GM12878 (cell line): Measurements from ENCODE around the gene GRHL1. TPM values are rescaled to one million over a fixed set of nuclear protein-coding genes. Genes with fewer than 3 reads are reported as not detected.
"Not testable (repeated sequence)": the region's sequence is repeated elsewhere in the genome, so short reads cannot be mapped to it uniquely, and the experiment has no call there.

Experiments
- ATAC-seq: fragments of 200-7000 bp; cut with Tn5 transposase; 3 replicates; pipeline ENCODE4 v1.9.1; 2020; ENCODE audit warnings: mild to moderate bottlenecking, moderate library complexity
- BruUV-seq: library from RNA; stranded (reverse); fragments of 400-500 nt; replicated peaks from 2 replicates; lab custom pipeline; 2021; lab: Mats Ljungman, UMichigan
- CTCF ChIA-PET: fragments of 300-600 bp; sonication (Branson Sonifier 250); formaldehyde crosslinking; extraction: SDS; loops from one replicate; lab custom pipeline; 2021; ENCODE audit warnings: inconsistent platforms; lab: Yijun Ruan, JAX
- POLR2A ChIA-PET: fragments of 350-600 bp; formaldehyde crosslinking; extraction: SDS; loops from one replicate; lab custom pipeline; 2021; ENCODE audit warnings: inconsistent platforms; lab: Charles Lee
- RAD21 ChIA-PET: fragments of 300-600 bp; sonication (Branson Sonifier 250); formaldehyde crosslinking; loops from one replicate; lab custom pipeline; 2023; ENCODE audit warnings: antibody characterized with exemption; ENCODE audit not compliant: unreplicated experiment; lab: Charles Lee
- SMC1A ChIA-PET: fragments of 300-600 bp; sonication (Branson Sonifier 250); formaldehyde crosslinking; loops from one replicate; lab custom pipeline; 2023; ENCODE audit not compliant: unreplicated experiment, uncharacterized antibody; lab: Charles Lee
- DNase-seq: peaks from one replicate; pipeline ENCODE4 v3.0.0-alpha.2; 2011; ENCODE audit warnings: low read depth, low spot score
- FAIRE-seq: peaks from 3 replicates; lab custom pipeline; 2011; peaks lifted over from hg19 to GRCh38; lab: Jason Lieb, UNC
- H2AFZ ChIP-seq: 2 replicates; pipeline ENCODE4 v1.6.0; 2011; ENCODE audit warnings: low read depth, low read length, control low read depth; ENCODE audit not compliant: control insufficient read depth
- H3K27ac ChIP-seq: 2 replicates; pipeline ENCODE4 v1.5.1; 2011; ENCODE audit warnings: control low read depth; ENCODE audit not compliant: control insufficient read depth, insufficient read depth
- H3K27me3 ChIP-seq, 2 experiments: replicated peaks in 1 of 2; 2 replicates each; pipeline versions ENCODE4 v1.6.0 to v1.6.1; 2011; ENCODE audit warnings: low read length in 1 of 2; ENCODE audit not compliant: control insufficient read depth in 2 of 2, insufficient read depth in 2 of 2
- H3K36me3 ChIP-seq, 2 experiments: 2 replicates each; pipeline ENCODE4 v1.5.1; 2011; ENCODE audit warnings: low read length in 1 of 2; ENCODE audit not compliant: control insufficient read depth in 2 of 2, insufficient read depth in 2 of 2
- H3K4me1 ChIP-seq: 2 replicates; pipeline ENCODE4 v1.6.1; 2011; ENCODE audit warnings: mild to moderate bottlenecking, low read length, moderate library complexity, mixed read lengths; ENCODE audit not compliant: control insufficient read depth, insufficient read depth
- H3K4me2 ChIP-seq: 2 replicates; pipeline ENCODE4 v1.6.0; 2011; ENCODE audit warnings: control low read depth; ENCODE audit not compliant: control insufficient read depth, insufficient read depth
- H3K4me3 ChIP-seq: fragments of 200-600 bp; sonication (generic); 2 replicates; pipeline ENCODE4 v1.5.1; 2016
- H3K79me2 ChIP-seq: 2 replicates; pipeline ENCODE4 v1.6.0; 2011; ENCODE audit warnings: low read length; ENCODE audit not compliant: control insufficient read depth, insufficient read depth
- H3K9ac ChIP-seq: 2 replicates; pipeline ENCODE4 v1.8.0; 2011; ENCODE audit warnings: low read length, control low read depth, mixed read lengths; ENCODE audit not compliant: control insufficient read depth, insufficient read depth
- H3K9me3 ChIP-seq: replicated peaks from 3 replicates; pipeline ENCODE4 v1.5.1; 2011; ENCODE audit warnings: mild to moderate bottlenecking, low read length; ENCODE audit not compliant: control insufficient read depth, insufficient read depth
- H4K20me1 ChIP-seq: 2 replicates; pipeline ENCODE4 v1.6.0; 2011; ENCODE audit not compliant: control insufficient read depth, insufficient read depth
- EED ChIP-seq: sonication (generic); IDR thresholded peaks from 2 replicates; pipeline ENCODE4 v1.6.1; 2016; ENCODE audit warnings: antibody characterized with exemption, low read depth
- GATAD2B ChIP-seq: fragments of 450-650 bp; conservative IDR thresholded peaks from 2 replicates; pipeline ENCODE4 v1.6.1; 2017; ENCODE audit warnings: low read depth, mild to moderate bottlenecking, moderate library complexity
- HCFC1 ChIP-seq: fragments of 150-350 bp; IDR thresholded peaks from 2 replicates; pipeline ENCODE4 v1.6.1; 2014; ENCODE audit warnings: low read length
- KLF5 ChIP-seq: fragments of 450-650 bp; IDR thresholded peaks from 2 replicates; pipeline ENCODE4 v1.6.1; 2014; ENCODE audit warnings: mild to moderate bottlenecking; ENCODE audit not compliant: partially characterized antibody
- NR2C1 ChIP-seq: fragments of 450-650 bp; IDR thresholded peaks from 2 replicates; pipeline ENCODE4 v1.6.1; 2017; ENCODE audit warnings: antibody characterized with exemption, mild to moderate bottlenecking, moderate library complexity
- SMARCA5 ChIP-seq: fragments of 450-650 bp; IDR thresholded peaks from 2 replicates; pipeline ENCODE4 v1.6.1; 2017; ENCODE audit warnings: mild to moderate bottlenecking
- SPI1 ChIP-seq: IDR thresholded peaks from 2 replicates; pipeline ENCODE4 v1.6.1; 2011; ENCODE audit warnings: low read depth, mild to moderate bottlenecking, low read length, moderate library complexity, borderline replicate concordance; ENCODE audit not compliant: insufficient read depth
- TCF3 ChIP-seq: IDR thresholded peaks from 2 replicates; pipeline ENCODE4 v1.6.1; 2012; ENCODE audit warnings: low read depth, mild to moderate bottlenecking, low read length, borderline replicate concordance; ENCODE audit not compliant: insufficient read depth
- ZNF24 ChIP-seq: fragments of 450-650 bp; IDR thresholded peaks from 2 replicates; pipeline ENCODE4 v1.6.1; 2017; ENCODE audit warnings: antibody characterized with exemption, mild to moderate bottlenecking
- ZNF384 ChIP-seq: IDR thresholded peaks from 2 replicates; pipeline ENCODE4 v1.6.1; 2012; ENCODE audit warnings: low read depth, mild to moderate bottlenecking, low read length, improper control_type of control experiment, borderline replicate concordance
- WGBS: methylation state at CpG from one replicate; pipeline ENCODE4 v1.1.6; 2016; ENCODE audit warnings: low lambda C conversion rate; ENCODE audit not compliant: insufficient replicate concordance, insufficient coverage; ENCODE audit errors: missing lambda C conversion rate; 5-methylcytosine and 5-hydroxymethylcytosine counted together
- in situ Hi-C: fragments of 300-500 bp; cut with MboI; formaldehyde crosslinking; loops from 9 replicates; pipeline ENCODE4 v1.14.3; 2018; ENCODE audit warnings: mixed read lengths
- intact Hi-C: fragments of 100-400 bp; cut with micrococcal nuclease; formaldehyde crosslinking; loops from one replicate; pipeline ENCODE4 v1.14.2; 2022; ENCODE audit not compliant: unreplicated experiment
- polyA plus RNA-seq, 11 experiments: library from polyadenylated mRNA; depleted of rRNA in 4 of 11; unstranded in 6 of 11; stranded (reverse) in 5 of 11; fragments of >200 nt; fragmentation: Nextera tagmentation in 4 of 11; fragmentation: Illumina TruSeq in 1 of 11; extraction: Ambion mirVana in 4 of 11; extraction: Trizol in 1 of 11; gene quantifications; 1 replicate in 1 of 11; 2 replicates in 10 of 11; pipeline versions ENCODE4 v1.2.1 to v1.2.3, GENCODE V29; 2011 to 2016; ENCODE audit warnings: inconsistent platforms in 2 of 11, missing spikeins in 2 of 11, low read depth in 1 of 11
- total RNA-seq, 4 experiments: library from RNA; depleted of rRNA in 3 of 4; stranded (reverse); fragments of >200 nt in 3 of 4; fragmentation: Illumina TruSeq in 1 of 4; extraction: Trizol in 1 of 4; gene quantifications; 2 replicates each; pipeline versions ENCODE4 v1.2.1 to v1.2.3, GENCODE V29; 2013 to 2021
- TF ChIP-seq, protein P1 (sequence below): IDR thresholded peaks from 2 replicates; pipeline ENCODE4 v1.6.1; 2012; ENCODE audit warnings: mild to moderate bottlenecking, low read depth, low read length
- TF ChIP-seq, protein P2 (sequence below): fragments of 450-650 bp; IDR thresholded peaks from 2 replicates; pipeline ENCODE4 v1.6.1; 2014; ENCODE audit warnings: mild to moderate bottlenecking

GRHL1 gene
- total and polyA plus RNA-seq, 10 of the 15 experiments (the other 5 are each of a cell fraction or from before 2014, with no cell fraction given), result 0.09 to 0.81 (median 0.28) TPM; not detected in 1

DNA sequence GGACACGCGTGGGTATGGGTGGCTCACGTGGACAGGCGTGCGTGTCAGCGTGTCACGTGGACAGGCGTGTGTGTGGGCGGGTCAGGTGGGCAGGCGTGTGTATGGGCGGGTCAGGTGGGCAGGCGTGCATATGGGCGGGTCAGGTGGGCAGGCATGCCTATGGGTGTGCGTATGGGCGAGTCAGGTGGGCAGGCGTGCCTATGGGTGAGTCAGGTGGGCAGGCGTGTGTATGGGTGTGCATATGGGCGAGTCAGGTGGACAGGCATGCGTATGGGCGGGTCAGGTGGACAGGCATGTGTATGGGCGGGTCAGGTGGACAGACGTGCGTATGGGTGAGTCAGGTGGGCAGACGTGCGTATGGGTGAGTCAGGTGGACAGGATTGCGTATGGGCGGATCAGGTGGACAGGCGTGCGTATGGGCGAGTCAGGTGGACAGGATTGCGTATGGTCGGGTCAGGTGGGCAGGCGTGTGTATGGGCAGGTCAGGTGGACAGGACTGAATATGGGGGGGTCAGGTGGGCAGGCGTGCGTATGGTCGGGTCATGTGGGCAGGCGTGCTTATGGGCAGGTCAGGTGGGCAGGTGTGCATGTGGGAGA lies 61.0 kb downstream of the GRHL1 start:
- intact Hi-C loops, H3K4me2 ChIP-seq: not testable (repeated sequence)

GRCh38 chr2:10012963-10013461 lies 61.5 kb downstream of the GRHL1 start:
- WGBS, result 87% methylated on average over 29 of the region's 29 CpGs
- H2AFZ ChIP-seq, result no peak overlapping the region
- peaks cover 2% of the 10 kb centered on the region; the same call in 1 of the 3 replicates for H3K9me3 ChIP-seq
- DNase-seq, result no peak
- no peak overlapping the region for H3K27ac ChIP-seq
- no peak overlapping the region for H3K4me3 ChIP-seq
- BruUV-seq, result no TSS peak
- intact Hi-C loops, result no loop called here
- CTCF ChIA-PET, result no interaction called here
- no peak for FAIRE-seq
- no peaks in the 10 kb centered on the region for H3K79me2 ChIP-seq
- no peak overlapping the region for H3K9ac ChIP-seq
- H3K36me3 ChIP-seq, result no peaks in the 10 kb centered on the region
- H3K4me1 ChIP-seq, result no peaks in the 10 kb centered on the region
- H3K27me3 ChIP-seq, result no peaks in the 10 kb centered on the region
- RAD21 ChIA-PET, result no interaction called here
- no peak overlapping the region for H3K4me2 ChIP-seq
- SMC1A ChIA-PET, result no interaction called here
- in situ Hi-C loops, result no loop called here
- POLR2A ChIA-PET, result no interaction called here
- no peak for ATAC-seq
- no peaks in the 10 kb centered on the region for H4K20me1 ChIP-seq
- TF ChIP-seq SMARCA5, result no peak
- no peak for TF ChIP-seq KLF5
- TF ChIP-seq, protein P1, sequence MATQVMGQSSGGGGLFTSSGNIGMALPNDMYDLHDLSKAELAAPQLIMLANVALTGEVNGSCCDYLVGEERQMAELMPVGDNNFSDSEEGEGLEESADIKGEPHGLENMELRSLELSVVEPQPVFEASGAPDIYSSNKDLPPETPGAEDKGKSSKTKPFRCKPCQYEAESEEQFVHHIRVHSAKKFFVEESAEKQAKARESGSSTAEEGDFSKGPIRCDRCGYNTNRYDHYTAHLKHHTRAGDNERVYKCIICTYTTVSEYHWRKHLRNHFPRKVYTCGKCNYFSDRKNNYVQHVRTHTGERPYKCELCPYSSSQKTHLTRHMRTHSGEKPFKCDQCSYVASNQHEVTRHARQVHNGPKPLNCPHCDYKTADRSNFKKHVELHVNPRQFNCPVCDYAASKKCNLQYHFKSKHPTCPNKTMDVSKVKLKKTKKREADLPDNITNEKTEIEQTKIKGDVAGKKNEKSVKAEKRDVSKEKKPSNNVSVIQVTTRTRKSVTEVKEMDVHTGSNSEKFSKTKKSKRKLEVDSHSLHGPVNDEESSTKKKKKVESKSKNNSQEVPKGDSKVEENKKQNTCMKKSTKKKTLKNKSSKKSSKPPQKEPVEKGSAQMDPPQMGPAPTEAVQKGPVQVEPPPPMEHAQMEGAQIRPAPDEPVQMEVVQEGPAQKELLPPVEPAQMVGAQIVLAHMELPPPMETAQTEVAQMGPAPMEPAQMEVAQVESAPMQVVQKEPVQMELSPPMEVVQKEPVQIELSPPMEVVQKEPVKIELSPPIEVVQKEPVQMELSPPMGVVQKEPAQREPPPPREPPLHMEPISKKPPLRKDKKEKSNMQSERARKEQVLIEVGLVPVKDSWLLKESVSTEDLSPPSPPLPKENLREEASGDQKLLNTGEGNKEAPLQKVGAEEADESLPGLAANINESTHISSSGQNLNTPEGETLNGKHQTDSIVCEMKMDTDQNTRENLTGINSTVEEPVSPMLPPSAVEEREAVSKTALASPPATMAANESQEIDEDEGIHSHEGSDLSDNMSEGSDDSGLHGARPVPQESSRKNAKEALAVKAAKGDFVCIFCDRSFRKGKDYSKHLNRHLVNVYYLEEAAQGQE, result no peak
- TF ChIP-seq NR2C1, result no peak
- no peak for TF ChIP-seq EED
- no peak for TF ChIP-seq ZNF384
- TF ChIP-seq, protein P2, sequence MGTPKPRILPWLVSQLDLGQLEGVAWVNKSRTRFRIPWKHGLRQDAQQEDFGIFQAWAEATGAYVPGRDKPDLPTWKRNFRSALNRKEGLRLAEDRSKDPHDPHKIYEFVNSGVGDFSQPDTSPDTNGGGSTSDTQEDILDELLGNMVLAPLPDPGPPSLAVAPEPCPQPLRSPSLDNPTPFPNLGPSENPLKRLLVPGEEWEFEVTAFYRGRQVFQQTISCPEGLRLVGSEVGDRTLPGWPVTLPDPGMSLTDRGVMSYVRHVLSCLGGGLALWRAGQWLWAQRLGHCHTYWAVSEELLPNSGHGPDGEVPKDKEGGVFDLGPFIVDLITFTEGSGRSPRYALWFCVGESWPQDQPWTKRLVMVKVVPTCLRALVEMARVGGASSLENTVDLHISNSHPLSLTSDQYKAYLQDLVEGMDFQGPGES, result no peak
- TF ChIP-seq HCFC1, result no peak
- no peak for TF ChIP-seq ZNF24
- no peak for TF ChIP-seq GATAD2B
- no peak for TF ChIP-seq SPI1

More for the DNA sequence above, 61.0 kb downstream of the GRHL1 start:
- TF ChIP-seq TCF3, result 0 out of 2 replicates have a peak, but pooled peaks have one; percentile 12
- H3K9ac ChIP-seq, H4K20me1 ChIP-seq, POLR2A ChIA-PET, ATAC-seq, CTCF ChIA-PET, H3K79me2 ChIP-seq, H3K27me3 ChIP-seq, H3K9me3 ChIP-seq, H3K4me1 ChIP-seq, SMC1A ChIA-PET, in situ Hi-C loops, H3K27ac ChIP-seq, H2AFZ ChIP-seq, BruUV-seq, DNase-seq, H3K4me3 ChIP-seq, RAD21 ChIA-PET, H3K36me3 ChIP-seq, FAIRE-seq: not testable (repeated sequence)
- 88% methylated on average over 36 of the region's 37 CpGs for WGBS
